SK-N-MC (cell line): Measurements from ENCODE around the gene CDK9.

Experiments used
- DNase-seq: peaks from one replicate; pipeline ENCODE4 v3.0.0-alpha.2; 2011; ENCODE audit warnings: low read depth, low spot score
- H3K27ac ChIP-seq: fragments of 200-600 bp; sonication (generic); 2 replicates; pipeline ENCODE4 v1.5.1; 2016; ENCODE audit warnings: mixed run types
- H3K36me3 ChIP-seq: fragments of 200-600 bp; sonication (generic); 2 replicates; pipeline ENCODE4 v1.6.1; 2017; ENCODE audit warnings: antibody characterized with exemption, low read length, mixed read lengths; ENCODE audit not compliant: insufficient read depth
- H3K4me3 ChIP-seq: fragments of 200-600 bp; sonication (generic); 2 replicates; pipeline ENCODE4 v1.5.1; 2016
- H3K9ac ChIP-seq: fragments of 200-600 bp; sonication (generic); 2 replicates; pipeline ENCODE4 v1.8.0; 2017; ENCODE audit warnings: mixed run types, mixed read lengths; ENCODE audit not compliant: insufficient read length
- H3K9me3 ChIP-seq: fragments of 200-600 bp; sonication (generic); 2 replicates; pipeline ENCODE4 v1.6.1; 2017; ENCODE audit warnings: low read depth, mild to moderate bottlenecking, antibody characterized with exemption, low read length, moderate library complexity, mixed read lengths
- EZH2 ChIP-seq: fragments of 200-600 bp; sonication (generic); IDR thresholded peaks from one replicate; pipeline ENCODE4 v1.6.1; 2017; ENCODE audit warnings: antibody characterized with exemption
- FOXP2 ChIP-seq: optimal IDR thresholded peaks from 2 replicates; pipeline ENCODE3; 2011; ENCODE audit warnings: mild to moderate bottlenecking, moderate library complexity; ENCODE audit not compliant: insufficient read depth; ENCODE audit errors: extremely low read length, control extremely low read depth
- POLR2AphosphoS5 ChIP-seq: IDR thresholded peaks from 2 replicates; pipeline ENCODE4 v1.6.1; 2012; ENCODE audit warnings: mild to moderate bottlenecking, low read depth, low read length, borderline replicate concordance

CDK9 gene

GRCh38 chr9:127818574-127818973 lies 32.7 kb downstream of the CDK9 start:
- Histone ChIP-seq H3K9ac (no peak overlapping the region), H3K36me3 (peaks cover 11% of the 10 kb centered on the region; the same call in 1 of the 2 replicates), H3K4me3 (no peak overlapping the region), H3K27ac (no peak overlapping the region), H3K9me3 (no peaks in the 10 kb centered on the region)
- TF ChIP-seq FOXP2: no peak
- no peak for TF ChIP-seq EZH2
- TF ChIP-seq POLR2AphosphoS5: no peak
- no peak for DNase-seq

DNA sequence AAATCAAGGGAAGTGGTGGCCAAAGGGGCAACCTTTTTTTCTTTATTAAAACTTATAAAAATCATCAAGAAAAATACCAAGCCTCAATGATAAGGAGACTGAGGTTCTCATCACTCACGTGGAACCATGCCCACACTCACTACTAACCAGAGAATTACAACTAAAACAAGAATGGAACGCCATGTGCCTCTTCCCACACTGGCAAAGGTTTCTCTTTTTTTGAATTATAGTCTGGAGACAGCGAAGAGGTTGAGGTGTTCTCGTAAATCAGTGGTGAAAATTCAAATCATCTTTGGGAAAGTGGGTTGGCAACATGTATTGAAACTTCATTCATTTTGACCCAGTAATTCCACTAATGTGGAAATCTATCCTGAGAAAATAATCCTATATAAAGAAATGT lies 36.3 kb downstream of the CDK9 start:
- Histone ChIP-seq H3K27ac (peak overlapping the region; percentile 68), H3K4me3 (no peak overlapping the region), H3K36me3 (peaks cover 11% of the 10 kb centered on the region; the same call in 1 of the 2 replicates), H3K9ac (no peak overlapping the region), H3K9me3 (no peaks in the 10 kb centered on the region)
- TF ChIP-seq FOXP2 (no peak), POLR2AphosphoS5 (no peak), EZH2 (no peak)
- no peak for DNase-seq

- H3K9ac ChIP-seq: no peak overlapping the region
- no peak for TF ChIP-seq POLR2AphosphoS5
- no peak for TF ChIP-seq FOXP2
- TF ChIP-seq EZH2: no peak
- H3K9me3 ChIP-seq: no peaks in the 10 kb centered on the region
- no peak overlapping the region for H3K27ac ChIP-seq
- no peak overlapping the region for H3K4me3 ChIP-seq
- peaks cover 6% of the 10 kb centered on the region; the same call in 1 of the 2 replicates for H3K36me3 ChIP-seq
- no peak for DNase-seq
Measured at GRCh38 chr9:127825319-127826051, 39.7 kb downstream of the CDK9 start.

GRCh38 chr9:127826253-127826913 lies 40.5 kb downstream of the CDK9 start:
- H3K36me3 ChIP-seq: peaks cover 6% of the 10 kb centered on the region; the same call in 1 of the 2 replicates
- no peak overlapping the region for H3K9ac ChIP-seq
- no peak overlapping the region for H3K27ac ChIP-seq
- H3K9me3 ChIP-seq: no peaks in the 10 kb centered on the region
- no peak for DNase-seq
- no peak overlapping the region for H3K4me3 ChIP-seq
- no peak for TF ChIP-seq EZH2
- TF ChIP-seq POLR2AphosphoS5: no peak
- no peak for TF ChIP-seq FOXP2

DNA sequence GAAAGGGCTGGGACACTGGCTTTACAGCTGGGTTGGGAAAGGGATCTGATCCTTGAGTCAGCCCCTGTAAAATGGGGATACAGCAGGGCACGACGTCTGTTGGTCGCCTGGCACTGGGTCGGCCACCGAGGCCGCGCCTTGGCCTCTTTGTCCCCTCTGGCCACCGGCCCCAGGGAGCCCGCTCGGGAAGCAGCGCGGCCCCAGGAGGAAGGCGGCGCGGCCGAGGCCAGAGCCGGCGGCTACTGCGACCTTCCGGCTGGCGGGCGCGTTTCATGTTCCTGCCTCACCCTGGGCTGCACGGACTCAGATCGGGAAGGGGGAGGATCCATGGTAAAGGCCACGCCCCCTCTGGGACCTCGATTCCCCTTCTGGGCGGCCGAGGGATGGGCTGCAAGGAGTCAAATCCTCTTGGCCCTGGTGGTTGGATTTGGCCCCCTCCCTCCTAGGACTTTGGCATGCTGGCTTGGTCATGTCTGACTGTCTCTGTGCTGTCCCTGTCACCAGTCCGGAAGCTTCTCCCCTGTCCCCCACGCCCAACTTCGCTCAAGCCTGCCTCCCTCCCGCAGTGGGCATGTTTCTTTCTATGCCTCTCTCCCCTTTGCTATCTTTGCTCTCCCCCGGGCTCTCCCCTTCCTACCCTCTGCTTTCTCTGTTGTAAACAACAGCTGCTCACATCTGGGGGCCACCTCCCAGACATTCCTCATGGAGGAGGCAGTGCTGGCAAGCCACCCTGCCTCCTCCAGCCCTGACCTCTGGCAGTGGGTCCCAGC lies 42.6 kb downstream of the CDK9 start:
- H3K4me3 ChIP-seq: no peak overlapping the region
- no peak overlapping the region for H3K27ac ChIP-seq

GRCh38 chr9:127829205-127829906 lies 43.5 kb downstream of the CDK9 start:
- no peak overlapping the region for H3K27ac ChIP-seq
- TF ChIP-seq FOXP2 (no peak), EZH2 (no peak), POLR2AphosphoS5 (no peak)
- H3K4me3 ChIP-seq: no peak overlapping the region
- DNase-seq: no peak
- no peaks in the 10 kb centered on the region for H3K9me3 ChIP-seq
- H3K36me3 ChIP-seq: no peaks in the 10 kb centered on the region; the same call in 1 of the 2 replicates
- no peak overlapping the region for H3K9ac ChIP-seq

More for the DNA sequence above, 42.6 kb downstream of the CDK9 start:
- Histone ChIP-seq H3K36me3 (peaks cover 6% of the 10 kb centered on the region; the same call in 1 of the 2 replicates), H3K9ac (no peak overlapping the region), H3K9me3 (no peaks in the 10 kb centered on the region)
- no peak for TF ChIP-seq FOXP2
- TF ChIP-seq POLR2AphosphoS5: no peak
- no peak for TF ChIP-seq EZH2
- DNase-seq: no peak

- no peak for DNase-seq
- Histone ChIP-seq H3K36me3 (no peaks in the 10 kb centered on the region; the same call in 1 of the 2 replicates), H3K9me3 (no peaks in the 10 kb centered on the region), H3K9ac (no peak overlapping the region), H3K27ac (no peak overlapping the region), H3K4me3 (no peak overlapping the region)
- TF ChIP-seq FOXP2 (no peak), POLR2AphosphoS5 (no peak), EZH2 (no peak)
Measured at GRCh38 chr9:127832248-127832647, 46.4 kb downstream of the CDK9 start.

- Histone ChIP-seq H3K36me3 (no peaks in the 10 kb centered on the region; the same call in 1 of the 2 replicates), H3K9me3 (no peaks in the 10 kb centered on the region), H3K4me3 (no peak overlapping the region), H3K27ac (no peak overlapping the region; the same call in 1 of the 2 replicates), H3K9ac (no peak overlapping the region)
- TF ChIP-seq FOXP2: no peak
- no peak for DNase-seq
Measured at GRCh38 chr9:127833555-127833954, 47.7 kb downstream of the CDK9 start.
